ENCODE results near the gene GJD3. TPM values are rescaled to one million over a fixed set of nuclear protein-coding genes. Genes with fewer than 3 reads are reported as not detected.

GJD3 gene
- total RNA-seq, 2 donors from 2014 or later, result not detected

GRCh38 chr17:40352779-40353394 is 11.7 kb downstream of the GJD3 start:
- Mint-ChIP-seq H3K27me3 (no peaks in the 10 kb centered on the region), H3K27ac (peak overlapping the region; percentile 82), H3K36me3 (ENCODE audit: low read depth) (peaks cover 3% of the 10 kb centered on the region), H3K4me3 (no peak overlapping the region), H3K4me1 (peaks cover 24% of the 10 kb centered on the region)
- no peak for ATAC-seq
- no peaks in the 10 kb centered on the region for H3K9me3 ChIP-seq (ENCODE audit: control insufficient read depth, low read length, poor library complexity, severe bottlenecking)
- no peak for DNase-seq

- Mint-ChIP-seq H3K4me1 (peaks cover 22% of the 10 kb centered on the region), H3K27ac (peak overlapping the region; percentile 82), H3K36me3 (ENCODE audit: low read depth) (peaks cover 3% of the 10 kb centered on the region), H3K27me3 (no peaks in the 10 kb centered on the region), H3K4me3 (peak overlapping the region; percentile 50)
- DNase-seq (no peak), ATAC-seq (no peak)
- no peaks in the 10 kb centered on the region for H3K9me3 ChIP-seq (ENCODE audit: control insufficient read depth, low read length, poor library complexity, severe bottlenecking)
Observed at GRCh38 chr17:40352237-40352778, 12.2 kb downstream of the GJD3 start.

GRCh38 chr17:40351359-40352236 is 12.9 kb downstream of the GJD3 start:
- Mint-ChIP-seq H3K27ac (no peak overlapping the region), H3K4me1 (peaks cover 27% of the 10 kb centered on the region), H3K4me3 (peak overlapping the region; percentile 25), H3K27me3 (no peaks in the 10 kb centered on the region), H3K36me3 (ENCODE audit: low read depth) (peaks cover 3% of the 10 kb centered on the region)
- ATAC-seq, result no peak
- no peaks in the 10 kb centered on the region for H3K9me3 ChIP-seq (ENCODE audit: control insufficient read depth, low read length, poor library complexity, severe bottlenecking)
- DNase-seq, result no peak

GRCh38 chr17:40350689-40351358 is 13.7 kb downstream of the GJD3 start:
- no peaks in the 10 kb centered on the region for H3K9me3 ChIP-seq (ENCODE audit: control insufficient read depth, low read length, poor library complexity, severe bottlenecking)
- peaks cover 3% of the 10 kb centered on the region for H3K36me3 Mint-ChIP-seq (ENCODE audit: low read depth)
- H3K4me1 Mint-ChIP-seq, result peaks cover 32% of the 10 kb centered on the region
- ATAC-seq (no peak), DNase-seq (no peak)
- peak overlapping the region; percentile 94 for H3K27ac Mint-ChIP-seq
- no peak overlapping the region for H3K4me3 Mint-ChIP-seq
- no peaks in the 10 kb centered on the region for H3K27me3 Mint-ChIP-seq

- H3K36me3 Mint-ChIP-seq (ENCODE audit: low read depth), result peaks cover 3% of the 10 kb centered on the region
- DNase-seq (no peak), ATAC-seq (no peak)
- H3K4me1 Mint-ChIP-seq, result peaks cover 40% of the 10 kb centered on the region
- H3K27ac Mint-ChIP-seq, result peak overlapping the region; percentile 94
- H3K4me3 Mint-ChIP-seq, result peak overlapping the region; percentile 47
- H3K9me3 ChIP-seq (ENCODE audit: control insufficient read depth, low read length, poor library complexity, severe bottlenecking), result no peaks in the 10 kb centered on the region
- H3K27me3 Mint-ChIP-seq, result no peaks in the 10 kb centered on the region
Observed at GRCh38 chr17:40349895-40350688, 14.4 kb downstream of the GJD3 start.

GRCh38 chr17:40349477-40349894 is 15.1 kb downstream of the GJD3 start:
- peaks cover 3% of the 10 kb centered on the region for H3K36me3 Mint-ChIP-seq (ENCODE audit: low read depth)
- H3K4me1 Mint-ChIP-seq, result peaks cover 46% of the 10 kb centered on the region
- no peaks in the 10 kb centered on the region for H3K9me3 ChIP-seq (ENCODE audit: control insufficient read depth, low read length, poor library complexity, severe bottlenecking)
- no peak for DNase-seq
- ATAC-seq, result no peak
- H3K27me3 Mint-ChIP-seq, result no peaks in the 10 kb centered on the region
- H3K4me3 Mint-ChIP-seq, result peak overlapping the region; percentile 47
- H3K27ac Mint-ChIP-seq, result peak overlapping the region; percentile 94

GRCh38 chr17:40348562-40349476 is 15.7 kb downstream of the GJD3 start:
- ATAC-seq (no peak), DNase-seq (no peak)
- Mint-ChIP-seq H3K4me1 (peaks cover 50% of the 10 kb centered on the region), H3K27me3 (no peaks in the 10 kb centered on the region), H3K27ac (peak overlapping the region; percentile 94), H3K4me3 (peak overlapping the region; percentile 9), H3K36me3 (ENCODE audit: low read depth) (peaks cover 3% of the 10 kb centered on the region)
- no peaks in the 10 kb centered on the region for H3K9me3 ChIP-seq (ENCODE audit: control insufficient read depth, low read length, poor library complexity, severe bottlenecking)

GRCh38 chr17:40348136-40348504 is 16.4 kb downstream of the GJD3 start:
- Mint-ChIP-seq H3K27me3 (no peaks in the 10 kb centered on the region), H3K36me3 (ENCODE audit: low read depth) (peaks cover 3% of the 10 kb centered on the region), H3K27ac (peak overlapping the region; percentile 94), H3K4me3 (peak overlapping the region; percentile 89), H3K4me1 (peaks cover 53% of the 10 kb centered on the region)
- H3K9me3 ChIP-seq (ENCODE audit: control insufficient read depth, low read length, poor library complexity, severe bottlenecking), result no peaks in the 10 kb centered on the region
- ATAC-seq, result no peak
- DNase-seq, result no peak

GRCh38 chr17:40347319-40348135 is 17.0 kb downstream of the GJD3 start:
- DNase-seq (no peak), ATAC-seq (no peak)
- Mint-ChIP-seq H3K4me1 (peaks cover 54% of the 10 kb centered on the region), H3K4me3 (peak overlapping the region; percentile 89), H3K27ac (peak overlapping the region; percentile 94), H3K36me3 (ENCODE audit: low read depth) (peaks cover 2% of the 10 kb centered on the region), H3K27me3 (no peaks in the 10 kb centered on the region)
- no peaks in the 10 kb centered on the region for H3K9me3 ChIP-seq (ENCODE audit: control insufficient read depth, low read length, poor library complexity, severe bottlenecking)

GRCh38 chr17:40346765-40347158 is 17.8 kb downstream of the GJD3 start:
- ATAC-seq (peak; percentile 34), DNase-seq (peak in 1 of 3 donors; percentile 54)
- no peaks in the 10 kb centered on the region for H3K27me3 Mint-ChIP-seq
- peaks cover 47% of the 10 kb centered on the region for H3K4me1 Mint-ChIP-seq
- peak overlapping the region; percentile 89 for H3K4me3 Mint-ChIP-seq
- H3K36me3 Mint-ChIP-seq (ENCODE audit: low read depth), result no peaks in the 10 kb centered on the region
- H3K27ac Mint-ChIP-seq, result peak overlapping the region; percentile 94
- H3K9me3 ChIP-seq (ENCODE audit: control insufficient read depth, low read length, poor library complexity, severe bottlenecking), result no peaks in the 10 kb centered on the region

GRCh38 chr17:40345994-40346764 is 18.4 kb downstream of the GJD3 start:
- no peaks in the 10 kb centered on the region for H3K36me3 Mint-ChIP-seq (ENCODE audit: low read depth)
- H3K27me3 Mint-ChIP-seq, result no peaks in the 10 kb centered on the region
- H3K9me3 ChIP-seq (ENCODE audit: control insufficient read depth, low read length, poor library complexity, severe bottlenecking), result no peaks in the 10 kb centered on the region
- H3K4me3 Mint-ChIP-seq, result peak overlapping the region; percentile 89
- peaks cover 48% of the 10 kb centered on the region for H3K4me1 Mint-ChIP-seq
- DNase-seq (no peak), ATAC-seq (no peak)
- peak overlapping the region; percentile 94 for H3K27ac Mint-ChIP-seq
